Measurements from ENCODE around the gene DCDC2B.
A peak's percentile ranks its signal among the peaks of the same experiment; 100 is the strongest.
"Not testable (repeated sequence)": the region's sequence is repeated elsewhere in the genome, so short reads cannot be mapped to it uniquely, and the experiment has no call there.

Gene DCDC2B
- 0.10 to 0.17 reads per million in 2 donors for total RNA-seq

- DNase-seq = no peak
Measured at GRCh38 chr1:32208891-32209328, at the start of gene DCDC2B. Gene DCDC2B (plus strand): TSS chr1:32209089. CDS start chr1:32209094, 5 bp downstream.

GRCh38 chr1:32159189-32159588, 49.7 kb upstream of the DCDC2B start:
- DNase-seq = no peak

- no peak for DNase-seq
Measured at GRCh38 chr1:32163405-32163804, 45.5 kb upstream of the DCDC2B start.

DNA sequence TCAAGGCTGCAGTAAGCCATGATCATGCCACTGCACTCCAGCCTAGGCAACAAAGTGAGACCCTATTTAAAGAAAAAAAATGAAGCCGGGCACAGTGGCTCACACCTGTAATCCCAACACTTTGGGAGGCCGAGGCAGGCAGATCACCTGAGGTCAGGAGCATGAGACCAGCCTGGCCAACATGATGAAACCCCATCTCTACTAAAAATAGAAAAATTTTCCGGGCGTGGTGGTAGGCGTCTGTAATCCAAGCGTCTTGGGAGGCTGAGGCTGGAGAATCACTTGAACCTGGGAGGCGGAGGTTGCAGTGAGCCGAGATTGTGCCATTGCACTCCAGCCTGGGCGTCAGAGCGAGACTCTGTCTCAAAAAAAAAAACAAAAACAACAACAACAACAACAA, 43.3 kb upstream of the DCDC2B start:
- not testable (repeated sequence) for DNase-seq

DNA sequence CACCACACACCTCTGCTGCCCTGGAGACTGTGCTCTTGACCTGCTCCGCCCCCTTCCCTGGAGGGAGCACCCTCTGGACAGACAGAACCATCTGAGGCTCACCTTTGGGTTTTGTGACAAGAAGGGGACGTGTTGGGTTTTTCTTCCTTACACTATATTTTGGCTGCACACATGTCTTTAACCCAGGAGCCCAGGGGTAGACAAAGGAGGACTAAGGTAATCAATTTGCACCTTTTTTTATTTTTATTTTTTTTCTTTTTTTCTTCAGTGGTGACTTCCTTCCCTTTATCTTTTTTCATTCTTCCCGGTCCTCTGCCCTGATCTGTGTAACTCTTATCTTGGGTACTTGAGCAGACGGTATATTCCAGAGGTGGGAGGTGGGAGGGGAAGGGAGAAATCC, 37.9 kb upstream of the DCDC2B start:
- no peak for DNase-seq

DNA sequence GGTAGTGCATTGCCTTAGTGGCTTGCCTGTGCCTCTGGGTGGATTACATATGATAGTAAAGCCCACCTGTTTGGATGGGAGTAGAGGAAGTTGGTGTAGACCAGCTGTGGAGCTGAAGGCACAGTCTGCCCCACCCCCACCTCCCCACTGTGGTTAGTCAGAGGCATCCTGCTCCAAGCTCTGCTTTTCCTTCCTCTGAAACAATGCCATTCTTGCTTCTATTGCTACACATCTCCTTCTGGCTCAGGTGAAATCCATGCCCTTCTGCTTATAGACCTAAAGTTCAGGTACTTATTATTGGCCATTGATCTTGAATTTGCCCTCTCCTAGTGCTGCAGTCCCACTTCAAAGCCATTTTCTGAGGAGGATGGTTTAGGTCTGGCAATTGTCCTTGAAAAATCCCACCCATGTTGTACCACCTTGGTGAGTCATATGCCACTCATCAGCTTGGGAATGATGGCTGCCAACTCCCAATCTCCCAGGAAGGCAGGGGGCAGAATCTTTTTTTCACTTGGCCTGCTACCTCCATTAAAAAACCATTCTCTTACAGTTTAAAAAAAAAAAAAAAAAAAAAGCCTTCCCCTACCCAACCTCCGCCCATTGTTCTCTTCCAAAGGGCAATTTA, 36.2 kb upstream of the DCDC2B start:
- no peak for DNase-seq

GRCh38 chr1:32178380-32179192, 30.3 kb upstream of the DCDC2B start:
- DNase-seq = no peak

DNA sequence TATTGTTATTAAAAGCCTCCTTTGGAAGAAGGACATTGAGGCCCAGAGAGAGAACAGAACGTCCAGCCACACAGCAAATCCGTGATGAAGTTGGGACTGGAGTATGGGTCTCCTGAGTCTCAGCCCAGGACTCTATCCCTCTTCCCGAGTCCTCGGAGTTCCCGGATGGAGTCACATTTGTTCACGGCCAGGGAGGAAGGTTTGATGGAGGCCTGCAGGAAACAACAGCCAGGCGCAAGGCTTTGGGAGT, 29.8 kb upstream of the DCDC2B start:
- DNase-seq = no peak

GRCh38 chr1:32179443-32180185, 29.3 kb upstream of the DCDC2B start, which contains the start of gene TXLNA:
Gene TXLNA (plus strand): TSS chr1:32179675. CDS start chr1:32180346, 671 bp downstream.
- peak; percentile 85 for DNase-seq

GRCh38 chr1:32180186-32181060, 28.5 kb upstream of the DCDC2B start:
- peak; percentile 19 for DNase-seq

DNA sequence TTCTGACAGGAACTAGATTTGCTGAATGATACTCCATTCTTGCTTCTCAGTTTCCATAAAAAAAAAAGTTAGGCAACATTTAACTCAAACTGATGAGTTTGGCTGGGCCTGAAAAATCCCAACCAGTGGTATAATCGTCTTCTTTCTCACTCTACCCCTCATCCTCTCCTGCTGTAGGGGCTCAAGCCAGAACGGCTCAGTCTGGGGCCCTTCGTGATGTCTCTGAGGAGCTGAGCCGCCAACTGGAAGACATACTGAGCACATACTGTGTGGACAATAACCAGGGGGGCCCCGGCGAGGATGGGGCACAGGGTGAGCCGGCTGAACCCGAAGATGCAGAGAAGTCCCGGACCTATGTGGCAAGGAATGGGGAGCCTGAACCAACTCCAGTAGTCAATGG, 27.8 kb upstream of the DCDC2B start:
- DNase-seq = no peak

GRCh38 chr1:32181563-32181962, 27.3 kb upstream of the DCDC2B start:
- no peak for DNase-seq

- DNase-seq = no peak
Measured at GRCh38 chr1:32182060-32182459, 26.8 kb upstream of the DCDC2B start.

DNA sequence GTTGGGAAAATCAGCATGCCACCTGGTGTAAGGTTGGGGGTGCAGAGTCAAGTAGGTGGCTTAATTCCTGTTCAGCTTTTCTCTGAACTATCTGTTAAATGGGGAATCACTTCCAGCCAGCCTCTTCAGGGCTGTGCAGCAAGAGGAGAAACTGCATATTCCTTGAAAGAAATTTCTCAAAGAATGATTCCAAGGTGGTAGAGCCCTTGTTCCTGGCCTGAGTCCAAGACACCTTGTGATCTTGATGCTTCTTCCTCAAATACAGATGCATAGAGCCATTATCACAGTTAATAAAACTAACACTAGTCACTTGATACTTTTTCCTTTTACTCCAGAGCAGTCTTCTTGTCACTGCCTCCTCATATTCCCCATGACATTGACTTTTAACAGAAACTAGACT, 24.2 kb upstream of the DCDC2B start:
- no peak for DNase-seq

GRCh38 chr1:32186077-32186476, 22.8 kb upstream of the DCDC2B start:
- no peak for DNase-seq

- no peak for DNase-seq
Measured at GRCh38 chr1:32186491-32186890, 22.4 kb upstream of the DCDC2B start.

GRCh38 chr1:32187850-32188249, 21.0 kb upstream of the DCDC2B start:
- DNase-seq = no peak

GRCh38 chr1:32192220-32192948, 16.5 kb upstream of the DCDC2B start:
- no peak for DNase-seq

DNA sequence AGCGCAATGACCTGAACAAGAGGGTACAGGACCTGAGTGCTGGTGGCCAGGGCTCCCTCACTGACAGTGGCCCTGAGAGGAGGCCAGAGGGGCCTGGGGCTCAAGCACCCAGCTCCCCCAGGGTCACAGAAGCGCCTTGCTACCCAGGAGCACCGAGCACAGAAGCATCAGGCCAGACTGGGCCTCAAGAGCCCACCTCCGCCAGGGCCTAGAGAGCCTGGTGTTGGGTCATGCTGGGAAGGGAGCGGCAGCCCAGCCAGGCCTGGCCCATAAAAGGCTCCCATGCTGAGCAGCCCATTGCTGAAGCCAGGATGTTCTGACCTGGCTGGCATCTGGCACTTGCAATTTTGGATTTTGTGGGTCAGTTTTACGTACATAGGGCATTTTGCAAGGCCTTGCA, 13.9 kb upstream of the DCDC2B start:
- DNase-seq = no peak

DNA sequence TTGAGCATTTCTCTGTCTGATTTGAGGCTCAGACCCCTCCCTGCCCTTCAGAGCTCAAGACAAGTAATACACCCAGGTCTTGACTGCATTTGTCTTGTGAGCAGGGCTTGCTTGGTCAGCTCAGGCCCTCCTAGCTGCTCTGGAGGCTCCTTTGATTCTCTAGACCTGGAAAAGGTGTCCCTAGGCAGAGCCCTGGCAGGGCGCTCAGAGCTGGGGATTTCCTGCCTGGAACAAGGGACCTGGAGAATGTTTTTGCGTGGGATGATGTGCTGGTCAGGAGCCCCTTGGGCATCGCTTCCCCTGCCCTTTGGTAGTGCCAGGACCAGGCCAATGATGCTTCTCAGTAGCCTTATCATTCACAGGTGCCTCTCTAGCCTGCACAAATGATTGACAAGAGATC, 13.4 kb upstream of the DCDC2B start:
- DNase-seq = no peak

DNA sequence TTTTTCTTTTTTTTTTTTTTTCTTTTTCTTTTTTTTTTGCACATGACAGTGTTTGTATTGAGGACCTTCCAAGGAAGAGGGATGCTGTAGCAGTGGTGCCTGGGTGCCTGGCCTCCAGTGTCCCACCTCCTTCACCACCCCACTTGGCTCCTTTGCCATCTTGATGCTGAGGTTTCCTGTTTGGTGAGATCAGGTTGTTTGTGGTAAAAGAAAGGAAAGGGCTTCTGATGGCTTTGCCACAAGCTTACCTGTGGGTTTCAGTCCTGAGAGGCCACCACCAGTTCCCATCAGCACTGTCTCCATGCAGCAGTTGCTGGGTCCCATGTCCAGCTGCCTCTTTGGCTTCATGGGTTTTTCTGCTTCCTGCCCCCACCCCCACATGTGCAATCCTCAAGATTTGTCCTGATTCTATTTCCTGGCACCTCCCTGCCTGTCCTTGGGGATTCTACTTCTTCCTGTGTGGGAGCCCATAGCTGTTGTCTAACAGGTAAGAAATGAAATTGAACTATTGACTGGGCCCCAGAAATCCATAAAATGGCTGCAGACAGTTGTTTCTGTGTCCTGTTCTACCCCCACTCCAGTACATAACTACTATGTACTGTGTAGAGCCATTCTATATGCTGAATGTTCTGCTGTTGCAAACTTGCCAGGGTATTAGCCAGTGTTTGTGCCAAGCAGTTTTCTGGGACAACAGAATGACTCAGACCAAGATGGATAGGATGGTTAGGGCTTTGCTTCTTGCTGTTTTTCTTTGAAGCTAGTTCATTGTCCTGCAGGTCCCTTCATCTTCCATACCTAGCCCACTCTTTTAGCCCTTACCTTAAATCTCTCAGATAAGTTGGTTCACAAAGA, 12.7 kb upstream of the DCDC2B start:
- DNase-seq = no peak
